Psoas muscle (tissue), 8 donors: ENCODE measurements around the gene IL5RA. TPM values are rescaled to one million over a fixed set of nuclear protein-coding genes. Genes with fewer than 3 reads are reported as not detected.

Experiments
- ATAC-seq, 4 donors: fragments of 200-7000 bp; cut with Tn5 transposase; one replicate each; pipeline ENCODE4 v1.9.1; 2020; ENCODE audit warnings: moderate library complexity in 3 of 4, mild to moderate bottlenecking in 2 of 4
- DNase-seq, 2 donors: peaks; one replicate each; pipeline ENCODE4 v3.0.0-alpha.2; 2020
- H3K27ac ChIP-seq: fragments of 200-600 bp; one replicate; pipeline ENCODE4 v1.8.0; 2022
- H3K27me3 ChIP-seq, 3 donors: fragments of 200-600 bp in 1 of 3; one replicate each; pipeline versions ENCODE4 v1.6.1 to v1.8.0; 2013 to 2022; ENCODE audit warnings: low read length in 2 of 3, mild to moderate bottlenecking in 2 of 3, moderate library complexity in 1 of 3; ENCODE audit not compliant: insufficient read depth in 3 of 3
- H3K36me3 ChIP-seq, 2 donors: fragments of 200-600 bp in 1 of 2; one replicate each; pipeline versions ENCODE4 v1.6.1 to v1.8.0; 2013 to 2022; ENCODE audit warnings: low read depth in 1 of 2, mild to moderate bottlenecking in 1 of 2, moderate library complexity in 1 of 2; ENCODE audit not compliant: insufficient read depth in 1 of 2
- H3K4me1 ChIP-seq: fragments of 200-600 bp; one replicate; pipeline ENCODE4 v1.8.0; 2022
- H3K4me3 ChIP-seq: fragments of 200-600 bp; one replicate; pipeline ENCODE4 v1.8.0; 2022; ENCODE audit warnings: mild to moderate bottlenecking
- H3K9me3 ChIP-seq: fragments of 200-600 bp; one replicate; pipeline ENCODE4 v1.8.0; 2022
- WGBS, 3 donors: extraction: QIAGEN DNeasy Blood & Tissue Kit; methylation state at CpG; one replicate each; pipeline versions ENCODE4 v1.1.6 to v1.1.7; 2013; 5-methylcytosine and 5-hydroxymethylcytosine counted together
- intact Hi-C, 2 donors: fragments of 100-400 bp; cut with DNase I; formaldehyde crosslinking; loops; one replicate each; pipeline versions ENCODE4 v1.11.0 to v1.14.2; 2022
- polyA plus RNA-seq, 3 donors: library from polyadenylated mRNA; stranded (reverse); fragments of 200-250 nt; gene quantifications; one replicate each; pipeline ENCODE4 v1.2.3, GENCODE V29; 2013
- total RNA-seq, 4 donors: library from RNA; stranded (reverse); fragmentation: NEBNext Ultra II Directional in 2 of 4; extraction: Animal tissue kit (Norgen Biotek cat#: 25700) in 2 of 4; gene quantifications; one replicate each; pipeline versions ENCODE4 v1.2.1 to v1.2.4, GENCODE V29; 2021 to 2023
- TF ChIP-seq, protein P1 (sequence below): fragments of 200-600 bp; IDR thresholded peaks from one replicate; pipeline ENCODE4 v1.8.0; 2022; ENCODE audit warnings: antibody characterized with exemption
- donor health status: healthy with polysubstance abuse.
- donor health status: DM: no; HTN: no; CAD: no; lungs with moderate emphysema.
- donor health status: Bipolar disorder and iron deficiency.
- donor health status: healthy.
- donor health status: DM: yes; HTN: yes; CAD: no.
- donor health status: DM: no; HTN: no; CAD: no.
- donor health status: DM: no; HTN: no; CAD: no.
- donor health status: DM: yes; HTN: yes; CAD: no.

The IL5RA gene
- total and polyA plus RNA-seq, 7 donors: 0.08 to 0.19 TPM; not detected in 5

DNA sequence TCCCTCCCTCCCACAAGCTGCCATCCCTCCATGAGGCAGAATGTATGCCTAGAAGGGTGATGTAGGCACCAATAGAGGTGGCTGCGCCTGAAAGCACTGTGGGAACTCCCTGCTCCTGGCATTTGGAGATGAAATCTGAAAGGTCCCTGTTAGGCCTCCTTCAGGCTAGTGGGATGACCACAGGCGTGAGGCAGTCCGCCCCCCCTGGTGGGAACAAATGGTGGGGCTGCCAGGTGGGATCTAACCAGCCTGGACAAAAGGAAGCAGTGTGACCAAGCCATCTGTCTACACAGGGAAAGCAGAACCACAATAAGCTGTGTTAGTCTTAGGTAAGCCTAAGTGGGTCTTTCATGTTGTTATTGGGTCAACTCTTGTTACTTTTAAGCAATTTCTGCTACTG, 25.3 kb downstream of the IL5RA start:
- intact Hi-C loops: no loop called here
- Histone ChIP-seq H3K9me3 (no peaks in the 10 kb centered on the region), H3K27ac (no peak overlapping the region), H3K4me3 (no peak overlapping the region), H3K36me3 (no peaks in the 10 kb centered on the region), H3K27me3 (no peaks in the 10 kb centered on the region), H3K4me1 (peaks cover 3% of the 10 kb centered on the region)
- ATAC-seq: no peak
- TF ChIP-seq, protein P1, sequence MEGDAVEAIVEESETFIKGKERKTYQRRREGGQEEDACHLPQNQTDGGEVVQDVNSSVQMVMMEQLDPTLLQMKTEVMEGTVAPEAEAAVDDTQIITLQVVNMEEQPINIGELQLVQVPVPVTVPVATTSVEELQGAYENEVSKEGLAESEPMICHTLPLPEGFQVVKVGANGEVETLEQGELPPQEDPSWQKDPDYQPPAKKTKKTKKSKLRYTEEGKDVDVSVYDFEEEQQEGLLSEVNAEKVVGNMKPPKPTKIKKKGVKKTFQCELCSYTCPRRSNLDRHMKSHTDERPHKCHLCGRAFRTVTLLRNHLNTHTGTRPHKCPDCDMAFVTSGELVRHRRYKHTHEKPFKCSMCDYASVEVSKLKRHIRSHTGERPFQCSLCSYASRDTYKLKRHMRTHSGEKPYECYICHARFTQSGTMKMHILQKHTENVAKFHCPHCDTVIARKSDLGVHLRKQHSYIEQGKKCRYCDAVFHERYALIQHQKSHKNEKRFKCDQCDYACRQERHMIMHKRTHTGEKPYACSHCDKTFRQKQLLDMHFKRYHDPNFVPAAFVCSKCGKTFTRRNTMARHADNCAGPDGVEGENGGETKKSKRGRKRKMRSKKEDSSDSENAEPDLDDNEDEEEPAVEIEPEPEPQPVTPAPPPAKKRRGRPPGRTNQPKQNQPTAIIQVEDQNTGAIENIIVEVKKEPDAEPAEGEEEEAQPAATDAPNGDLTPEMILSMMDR: no peak
- DNase-seq: no peak
- WGBS, 3 donors: 54 to 67% (median 61%) methylated on average over 3 of the region's 3 CpGs

DNA sequence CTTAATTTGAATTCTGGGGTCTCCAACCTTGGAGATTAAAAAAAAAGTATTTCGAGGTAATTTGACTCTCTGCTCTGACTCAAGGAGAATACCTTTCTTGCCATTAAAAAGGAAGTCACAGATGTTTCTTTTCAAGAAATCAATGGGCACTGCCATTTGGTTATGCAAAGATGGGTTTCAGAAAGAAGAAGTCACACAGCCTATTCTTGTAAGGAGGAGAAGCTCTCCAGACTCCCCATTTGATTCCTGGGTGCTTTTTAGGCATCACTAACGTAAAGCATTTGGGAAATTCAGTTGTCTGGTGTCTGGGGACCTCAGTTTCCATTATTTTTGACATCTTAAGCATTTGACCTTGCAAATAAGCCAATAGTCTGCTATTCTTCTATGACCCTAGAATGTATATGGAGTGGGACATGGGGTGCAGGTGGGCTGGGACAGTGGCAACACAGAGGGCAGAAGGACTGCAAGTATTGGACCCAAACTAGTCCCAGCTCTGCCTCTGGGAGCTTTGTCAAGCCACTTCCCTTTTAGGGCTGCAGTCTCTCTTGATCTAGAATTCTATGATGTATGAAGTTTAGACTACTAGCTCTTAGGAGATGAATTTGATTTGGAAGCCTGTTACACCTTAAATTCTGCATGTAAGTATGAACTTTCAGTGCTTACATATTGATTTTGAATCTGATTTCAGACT, 27.8 kb downstream of the IL5RA start:
- ATAC-seq (no peak), DNase-seq (no peak)
- no peaks in the 10 kb centered on the region for H3K27me3 ChIP-seq
- intact Hi-C loops: no loop called here
- H3K4me3 ChIP-seq: no peak overlapping the region
- H3K9me3 ChIP-seq: no peaks in the 10 kb centered on the region
- WGBS, 3 donors: 66 to 68% (median 67%) methylated on average over 2 of the region's 2 CpGs
- peaks cover 3% of the 10 kb centered on the region for H3K4me1 ChIP-seq
- no peaks in the 10 kb centered on the region for H3K36me3 ChIP-seq
- TF ChIP-seq, protein P1: no peak
- H3K27ac ChIP-seq: no peak overlapping the region

DNA sequence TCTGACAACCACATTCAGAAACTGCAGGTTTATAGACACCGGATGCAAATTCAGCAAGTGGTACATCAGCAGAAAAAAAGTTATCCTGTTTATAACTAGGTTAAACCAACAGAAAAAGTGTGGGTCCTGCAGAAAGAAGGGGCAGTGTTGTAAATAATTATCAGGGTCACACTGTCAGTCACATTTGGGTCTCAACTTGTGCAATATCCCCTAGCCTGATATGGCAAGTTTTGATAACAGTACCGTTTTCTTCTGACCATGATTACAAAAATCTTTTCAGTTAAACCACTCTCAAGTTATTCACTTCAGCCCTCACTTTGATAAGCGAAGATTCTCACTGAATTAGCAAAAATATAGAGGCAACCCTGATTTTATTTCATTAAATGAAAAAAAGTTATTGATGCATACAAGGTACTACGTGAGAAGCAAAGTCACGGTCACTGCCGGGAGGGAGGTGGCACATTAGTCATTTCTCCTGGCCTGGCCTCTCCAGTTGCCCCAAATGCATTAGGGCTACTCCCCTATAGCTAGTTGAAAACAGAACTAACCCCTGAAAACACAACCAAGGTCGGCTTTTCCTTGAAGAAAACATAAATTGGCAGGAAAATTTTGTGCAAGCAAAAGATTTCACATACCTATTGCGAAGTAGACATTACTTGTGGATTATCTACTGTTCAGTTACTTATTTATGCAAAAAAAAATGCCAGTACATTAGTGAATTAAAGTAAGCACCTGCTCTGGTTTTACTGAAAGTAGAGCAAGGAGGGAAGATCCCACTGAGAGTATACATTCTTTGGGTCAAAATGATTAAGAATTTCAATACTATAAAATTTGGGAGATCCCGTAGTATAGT, 28.6 kb downstream of the IL5RA start:
- WGBS, 3 donors: 76 to 79% (median 76%) methylated on average over 9 of the region's 9 CpGs
- no peak overlapping the region for H3K4me3 ChIP-seq
- ATAC-seq: no peak

DNA sequence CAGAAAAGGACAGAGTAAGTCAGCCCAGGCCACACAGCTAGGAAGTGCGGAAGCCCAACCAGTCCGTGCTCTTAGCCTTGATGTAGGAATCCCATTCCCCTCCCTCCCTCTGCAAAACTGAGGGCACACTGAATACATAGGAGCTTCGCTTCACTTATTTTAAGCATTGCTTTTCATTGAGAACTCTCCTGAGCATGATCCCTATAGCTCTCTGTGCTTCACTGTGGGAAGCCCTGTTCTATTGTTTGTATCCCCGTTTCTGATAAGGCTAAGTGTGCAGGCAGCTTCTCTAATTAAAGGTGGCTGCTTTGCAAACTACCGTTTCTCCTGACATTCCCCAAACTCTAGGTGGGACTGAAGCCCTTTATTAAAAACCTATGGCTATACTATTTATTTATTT, 29.9 kb downstream of the IL5RA start:
- Histone ChIP-seq H3K27ac (no peak overlapping the region), H3K4me3 (no peak overlapping the region), H3K9me3 (no peaks in the 10 kb centered on the region), H3K4me1 (no peaks in the 10 kb centered on the region), H3K36me3 (no peaks in the 10 kb centered on the region), H3K27me3 (no peaks in the 10 kb centered on the region)
- intact Hi-C loops: no loop called here
- ATAC-seq: no peak
- 69 to 73% (median 72%) methylated on average over 5 of the region's 5 CpGs for WGBS, 3 donors
- TF ChIP-seq, protein P1: no peak
- DNase-seq: no peak

More for the DNA sequence above, 28.6 kb downstream of the IL5RA start:
- TF ChIP-seq, protein P1: no peak
- DNase-seq: no peak
- no peak overlapping the region for H3K27ac ChIP-seq
- intact Hi-C loops: no loop called here
- no peaks in the 10 kb centered on the region for H3K36me3 ChIP-seq
- no peaks in the 10 kb centered on the region for H3K9me3 ChIP-seq
- no peaks in the 10 kb centered on the region for H3K4me1 ChIP-seq
- no peaks in the 10 kb centered on the region for H3K27me3 ChIP-seq
